ENCODE results near the gene CDC20.
"Not testable (repeated sequence)": the region's sequence is repeated elsewhere in the genome, so short reads cannot be mapped to it uniquely, and the experiment has no call there.

Gene CDC20

GRCh38 chr1:43358121-43358745, 548 bp upstream of the CDC20 start:
- no peak for DNase-seq (ENCODE audit: low read depth)

GRCh38 chr1:43359696-43360095, 915 bp downstream of the CDC20 start:
- DNase-seq (ENCODE audit: low read depth), result no peak

GRCh38 chr1:43360616-43361015, 1.8 kb downstream of the CDC20 start:
- no peak for DNase-seq (ENCODE audit: low read depth)

- DNase-seq (ENCODE audit: low read depth), result no peak
These were observed 4.6 kb downstream of the CDC20 start for GRCh38 chr1:43363283-43363934.

GRCh38 chr1:43363935-43364525, 5.2 kb downstream of the CDC20 start:
- no peak for DNase-seq (ENCODE audit: low read depth)

- no peak for DNase-seq (ENCODE audit: low read depth)
These were observed 6.9 kb downstream of the CDC20 start for GRCh38 chr1:43365678-43366077.

- DNase-seq (ENCODE audit: low read depth), result no peak
These were observed 7.4 kb downstream of the CDC20 start for GRCh38 chr1:43366179-43366578.

- DNase-seq (ENCODE audit: low read depth), result no peak
These were observed 7.8 kb downstream of the CDC20 start for GRCh38 chr1:43366601-43367025.

- no peak for DNase-seq (ENCODE audit: low read depth)
These were observed 8.5 kb downstream of the CDC20 start for GRCh38 chr1:43367026-43367903.

- DNase-seq (ENCODE audit: low read depth), result peak; percentile 88
These were observed 9.3 kb downstream of the CDC20 start, which contains the start of gene ELOVL1 for GRCh38 chr1:43367904-43368645. ELOVL1 (minus strand) TSS chr1:43368011; CDS start chr1:43365609, 2,402 bp downstream.

- DNase-seq (ENCODE audit: low read depth), result no peak
These were observed 9.9 kb downstream of the CDC20 start for GRCh38 chr1:43368646-43369020.

- DNase-seq (ENCODE audit: low read depth), result not testable (repeated sequence)
These were observed 11.0 kb downstream of the CDC20 start for GRCh38 chr1:43369779-43370178.

- DNase-seq (ENCODE audit: low read depth), result no peak
These were observed 11.8 kb downstream of the CDC20 start for GRCh38 chr1:43370564-43370963.

- DNase-seq (ENCODE audit: low read depth), result no peak
These were observed 13.4 kb downstream of the CDC20 start for GRCh38 chr1:43372172-43372571.

- DNase-seq (ENCODE audit: low read depth), result no peak
These were observed 14.5 kb downstream of the CDC20 start for GRCh38 chr1:43373066-43373940.

- DNase-seq (ENCODE audit: low read depth), result no peak
These were observed 18.0 kb downstream of the CDC20 start for GRCh38 chr1:43376723-43377235.

GRCh38 chr1:43377831-43378230, 19.1 kb downstream of the CDC20 start:
- DNase-seq (ENCODE audit: low read depth), result no peak

- no peak for DNase-seq (ENCODE audit: low read depth)
These were observed 20.7 kb downstream of the CDC20 start for GRCh38 chr1:43379476-43379875.

- no peak for DNase-seq (ENCODE audit: low read depth)
These were observed 22.8 kb downstream of the CDC20 start for GRCh38 chr1:43381612-43382011.

GRCh38 chr1:43382027-43382779, 23.4 kb downstream of the CDC20 start:
- DNase-seq (ENCODE audit: low read depth), result no peak
